OCI-LY7 (cell line): ENCODE results near the gene ZNF341.

Experiments used
- EZH2phosphoT487 ChIP-seq: fragments of 200-600 bp; sonication (generic); IDR thresholded peaks from 2 replicates; pipeline ENCODE4 v1.6.1; 2018; ENCODE audit warnings: low read depth, borderline replicate concordance, mild to moderate bottlenecking, mixed run types, antibody characterized with exemption, low read length, moderate library complexity, mixed read lengths
- TF ChIP-seq, protein P1 (sequence below): fragments of 200-600 bp; sonication (generic); conservative IDR thresholded peaks from 2 replicates; pipeline ENCODE4 v1.5.1; 2014; ENCODE audit warnings: mild to moderate bottlenecking, antibody characterized with exemption, low read length, moderate library complexity, mixed read lengths

GRCh38 chr20:33788351-33789049 is 56.7 kb downstream of the ZNF341 start:
- TF ChIP-seq, protein P1, sequence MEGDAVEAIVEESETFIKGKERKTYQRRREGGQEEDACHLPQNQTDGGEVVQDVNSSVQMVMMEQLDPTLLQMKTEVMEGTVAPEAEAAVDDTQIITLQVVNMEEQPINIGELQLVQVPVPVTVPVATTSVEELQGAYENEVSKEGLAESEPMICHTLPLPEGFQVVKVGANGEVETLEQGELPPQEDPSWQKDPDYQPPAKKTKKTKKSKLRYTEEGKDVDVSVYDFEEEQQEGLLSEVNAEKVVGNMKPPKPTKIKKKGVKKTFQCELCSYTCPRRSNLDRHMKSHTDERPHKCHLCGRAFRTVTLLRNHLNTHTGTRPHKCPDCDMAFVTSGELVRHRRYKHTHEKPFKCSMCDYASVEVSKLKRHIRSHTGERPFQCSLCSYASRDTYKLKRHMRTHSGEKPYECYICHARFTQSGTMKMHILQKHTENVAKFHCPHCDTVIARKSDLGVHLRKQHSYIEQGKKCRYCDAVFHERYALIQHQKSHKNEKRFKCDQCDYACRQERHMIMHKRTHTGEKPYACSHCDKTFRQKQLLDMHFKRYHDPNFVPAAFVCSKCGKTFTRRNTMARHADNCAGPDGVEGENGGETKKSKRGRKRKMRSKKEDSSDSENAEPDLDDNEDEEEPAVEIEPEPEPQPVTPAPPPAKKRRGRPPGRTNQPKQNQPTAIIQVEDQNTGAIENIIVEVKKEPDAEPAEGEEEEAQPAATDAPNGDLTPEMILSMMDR = no peak
- TF ChIP-seq EZH2phosphoT487 = no peak
